Urothelium cell line (cell line): ENCODE data around the gene TXNDC16.

ENCODE experiments used
- DNase-seq: peaks from one replicate; pipeline ENCODE4 v3.0.0; 2011; ENCODE audit warnings: low spot score, mixed read lengths
- FAIRE-seq: peaks from 2 replicates; lab custom pipeline; 2011; peaks lifted over from hg19 to GRCh38; lab: Jason Lieb, UNC

The TXNDC16 gene

GRCh38 chr14:52455291-52456088, 96.8 kb downstream of the TXNDC16 start:
- FAIRE-seq (no peak), DNase-seq (no peak)

DNA sequence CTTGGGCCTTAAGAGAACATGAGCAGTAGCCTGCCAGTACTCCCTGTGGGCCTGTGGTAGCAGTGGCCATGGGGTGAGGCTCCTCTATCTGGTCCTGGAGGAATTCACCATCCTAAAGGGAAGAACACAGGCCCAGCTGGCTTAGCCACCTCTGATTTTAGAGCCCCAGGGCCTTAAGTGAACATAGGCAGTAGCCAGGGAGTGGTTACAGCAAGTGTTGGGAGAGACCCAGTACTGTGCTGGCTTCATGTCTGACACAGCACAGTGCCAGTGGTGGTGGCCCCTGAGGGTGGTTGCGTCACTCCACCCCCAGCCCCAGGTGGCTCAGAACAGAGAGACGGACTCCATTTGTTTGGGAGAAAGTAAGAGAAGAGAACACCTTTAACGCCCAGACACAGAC, 105.1 kb downstream of the TXNDC16 start:
- DNase-seq (no peak), FAIRE-seq (peak; percentile 13)

DNA sequence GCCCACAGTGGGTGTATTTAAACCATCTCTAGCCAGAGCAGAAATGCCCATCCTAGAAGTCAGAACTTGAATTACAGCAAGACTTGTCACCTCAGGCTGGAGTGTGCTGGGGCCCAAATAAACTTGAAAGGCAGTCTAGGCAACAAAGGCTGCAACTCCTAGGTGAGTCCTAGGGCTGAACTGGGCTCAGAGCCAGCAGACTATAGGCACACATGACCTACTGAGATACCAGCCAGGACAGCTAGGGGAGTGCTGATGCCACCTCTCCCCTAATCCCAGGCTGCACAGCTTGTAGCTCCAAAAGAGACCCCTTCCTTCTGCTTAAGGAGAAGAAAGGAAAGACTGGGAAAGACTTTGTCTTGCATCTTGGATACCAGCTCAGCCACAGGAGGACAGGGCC, 106.0 kb downstream of the TXNDC16 start:
- peak; percentile 62 for FAIRE-seq
- DNase-seq, result no peak

GRCh38 chr14:52443506-52443905, 108.8 kb downstream of the TXNDC16 start:
- FAIRE-seq (peak; percentile 44), DNase-seq (no peak)

- no peak for DNase-seq
- no peak for FAIRE-seq
Observed at GRCh38 chr14:52442602-52443001, 109.7 kb downstream of the TXNDC16 start.

- peak; percentile 61 for FAIRE-seq
- DNase-seq, result no peak
Observed at GRCh38 chr14:52442166-52442565, 110.1 kb downstream of the TXNDC16 start.

DNA sequence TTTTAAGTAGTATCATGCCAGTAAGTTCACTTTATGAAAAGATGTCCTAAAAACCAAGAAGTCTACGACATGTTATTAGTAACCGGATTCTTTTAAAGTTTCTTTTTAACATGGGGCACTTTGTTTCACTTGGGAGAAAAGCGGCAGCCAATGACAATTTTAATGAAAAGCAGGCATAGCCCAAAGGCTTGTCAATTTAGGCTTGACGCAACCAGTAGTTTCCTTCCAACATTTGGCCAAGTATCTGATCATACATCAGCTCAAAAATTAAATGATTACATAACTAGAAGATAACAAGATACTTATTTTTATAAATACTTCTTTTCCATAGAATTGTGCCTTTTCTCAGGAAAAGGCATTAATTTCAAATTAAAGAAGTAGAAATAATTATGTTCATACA, 112.8 kb downstream of the TXNDC16 start:
- FAIRE-seq (no peak), DNase-seq (no peak)

- DNase-seq, result no peak
- FAIRE-seq, result no peak
Observed at GRCh38 chr14:52434955-52435354, 117.3 kb downstream of the TXNDC16 start.

GRCh38 chr14:52430474-52430873, 121.8 kb downstream of the TXNDC16 start:
- FAIRE-seq (no peak), DNase-seq (no peak)

DNA sequence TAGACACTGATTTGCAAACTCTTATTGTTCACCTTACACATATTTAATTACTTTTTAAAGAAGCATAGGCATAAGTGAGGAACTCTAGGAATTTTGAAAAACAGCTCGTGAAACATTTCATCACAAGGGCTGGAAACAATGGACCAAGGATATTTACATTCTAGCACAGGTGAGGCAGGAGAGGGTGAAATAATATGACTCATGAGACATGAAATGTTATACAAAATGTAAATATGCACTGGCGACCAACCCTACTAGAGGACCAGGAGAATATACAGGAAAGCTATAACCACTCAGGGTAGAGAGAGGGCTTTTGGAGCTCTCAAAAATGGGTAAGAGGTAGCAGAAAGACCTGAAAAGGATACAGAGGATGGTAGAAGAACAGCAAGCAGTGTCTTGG, 122.9 kb downstream of the TXNDC16 start:
- DNase-seq (no peak), FAIRE-seq (no peak)

DNA sequence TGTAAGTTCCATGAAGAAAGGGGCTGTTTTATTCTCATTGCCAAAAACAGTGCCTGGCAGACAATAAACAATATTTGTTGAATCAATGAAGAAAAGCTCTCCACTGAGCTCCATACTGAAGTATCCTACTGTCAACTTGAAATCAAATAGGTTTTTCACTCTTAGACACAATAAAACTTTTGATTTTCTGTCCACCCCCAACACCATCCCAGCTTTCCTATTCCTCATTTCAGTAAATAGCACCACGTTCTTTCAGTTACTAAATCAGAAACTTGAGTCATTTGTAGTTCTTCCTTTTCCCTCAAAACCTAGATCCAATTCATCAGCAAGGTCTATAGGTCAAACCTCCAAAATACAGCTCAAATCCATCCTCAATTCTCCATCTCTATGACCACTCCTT, 124.8 kb downstream of the TXNDC16 start:
- DNase-seq (no peak), FAIRE-seq (no peak)

DNA sequence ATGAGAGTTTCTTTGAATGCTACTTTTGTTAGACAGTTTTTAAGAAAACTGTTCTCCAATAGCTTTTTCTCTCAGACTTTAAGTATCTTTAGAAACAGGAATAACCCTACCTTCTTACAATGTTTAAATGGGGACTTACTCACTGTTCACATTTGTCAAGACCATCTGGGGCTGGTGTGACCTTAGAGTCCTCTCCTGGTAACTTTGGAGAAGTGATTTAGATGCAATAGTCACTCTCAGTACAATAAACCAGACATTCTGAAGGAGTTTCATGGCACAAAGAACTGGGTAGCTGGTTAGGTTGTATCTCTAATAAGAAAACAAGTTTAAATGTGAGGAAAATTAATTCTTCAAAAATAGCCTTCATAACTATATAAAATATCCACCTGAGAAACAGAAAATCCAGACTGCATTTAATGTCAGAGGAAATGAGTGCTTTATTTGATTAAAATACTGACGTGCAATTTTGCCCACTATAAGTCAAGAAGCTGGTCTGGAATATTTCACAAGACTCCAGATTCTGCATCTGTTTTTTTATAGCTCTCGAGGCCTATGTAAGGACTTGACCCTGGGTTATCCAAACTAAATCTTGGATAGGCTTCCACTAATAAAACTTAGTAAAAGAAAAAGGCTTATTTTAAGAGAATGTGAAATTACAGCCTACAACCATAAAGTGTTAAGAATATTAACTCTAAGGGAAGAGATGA, 129.5 kb downstream of the TXNDC16 start:
- DNase-seq (no peak), FAIRE-seq (no peak)

GRCh38 chr14:52417139-52417538, 135.2 kb downstream of the TXNDC16 start:
- DNase-seq (no peak), FAIRE-seq (no peak)

- FAIRE-seq, result no peak
- DNase-seq, result no peak
Observed at GRCh38 chr14:52413729-52414408, 138.4 kb downstream of the TXNDC16 start.

DNA sequence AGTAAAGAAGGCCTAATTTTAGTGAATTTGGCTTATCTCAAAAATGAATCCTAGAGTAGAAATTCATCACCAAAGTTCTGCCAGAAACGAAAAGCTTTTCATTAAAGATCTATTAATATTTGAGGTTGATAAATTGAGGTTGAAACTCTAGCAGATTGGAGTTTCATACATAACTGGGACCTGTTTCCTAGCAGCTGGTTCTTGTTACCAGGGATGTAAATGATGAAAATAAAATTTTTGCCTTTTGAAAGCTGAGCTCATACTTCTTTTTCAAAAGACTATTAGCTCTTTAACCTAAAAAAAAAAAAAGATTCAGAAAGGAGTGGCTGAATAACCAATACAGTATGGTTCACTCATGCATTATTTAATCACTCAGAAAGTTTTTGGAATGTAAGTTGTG, 139.9 kb downstream of the TXNDC16 start:
- DNase-seq (no peak), FAIRE-seq (no peak)

DNA sequence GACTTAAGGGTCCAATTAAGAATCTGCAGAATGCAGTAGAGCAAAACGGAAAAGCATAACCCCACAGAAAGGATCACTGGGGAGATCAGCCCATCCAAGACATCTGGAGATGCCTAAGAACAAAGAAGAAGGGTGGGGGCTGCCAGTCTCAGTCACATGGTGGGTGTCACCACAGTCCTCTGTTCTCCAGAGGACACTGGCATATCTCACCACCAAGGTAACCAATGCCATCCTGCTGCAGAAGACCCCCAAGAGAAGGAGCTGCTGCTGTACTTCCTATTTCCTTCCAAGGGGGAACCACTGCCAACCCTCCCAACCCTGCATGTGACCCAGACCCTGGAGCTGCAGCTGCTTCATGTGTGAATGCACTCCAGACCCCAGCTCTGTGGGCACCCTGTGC, 147.0 kb downstream of the TXNDC16 start:
- FAIRE-seq, result no peak
- DNase-seq, result no peak

- DNase-seq (no peak), FAIRE-seq (no peak)
Observed at GRCh38 chr14:52402812-52403526, 149.3 kb downstream of the TXNDC16 start.

DNA sequence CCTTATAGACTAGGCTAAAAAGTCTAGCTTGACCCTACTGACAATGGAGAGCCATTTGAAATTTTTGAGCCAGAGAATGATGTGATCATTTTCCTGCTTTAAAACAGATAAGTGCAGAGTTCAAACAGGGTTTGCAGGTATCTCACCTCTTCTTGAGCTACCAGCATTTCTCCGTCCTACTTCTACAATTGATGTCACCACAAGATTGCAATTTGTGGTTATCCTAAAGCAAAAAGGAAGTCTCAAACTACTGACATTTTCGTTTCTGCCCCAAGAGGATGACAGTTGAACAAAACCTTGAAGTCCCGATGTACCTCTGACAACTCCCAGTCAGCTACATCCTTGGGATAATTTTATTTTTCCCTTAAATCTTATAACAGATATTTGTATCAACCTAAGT, 151.5 kb downstream of the TXNDC16 start:
- FAIRE-seq, result no peak
- no peak for DNase-seq

DNA sequence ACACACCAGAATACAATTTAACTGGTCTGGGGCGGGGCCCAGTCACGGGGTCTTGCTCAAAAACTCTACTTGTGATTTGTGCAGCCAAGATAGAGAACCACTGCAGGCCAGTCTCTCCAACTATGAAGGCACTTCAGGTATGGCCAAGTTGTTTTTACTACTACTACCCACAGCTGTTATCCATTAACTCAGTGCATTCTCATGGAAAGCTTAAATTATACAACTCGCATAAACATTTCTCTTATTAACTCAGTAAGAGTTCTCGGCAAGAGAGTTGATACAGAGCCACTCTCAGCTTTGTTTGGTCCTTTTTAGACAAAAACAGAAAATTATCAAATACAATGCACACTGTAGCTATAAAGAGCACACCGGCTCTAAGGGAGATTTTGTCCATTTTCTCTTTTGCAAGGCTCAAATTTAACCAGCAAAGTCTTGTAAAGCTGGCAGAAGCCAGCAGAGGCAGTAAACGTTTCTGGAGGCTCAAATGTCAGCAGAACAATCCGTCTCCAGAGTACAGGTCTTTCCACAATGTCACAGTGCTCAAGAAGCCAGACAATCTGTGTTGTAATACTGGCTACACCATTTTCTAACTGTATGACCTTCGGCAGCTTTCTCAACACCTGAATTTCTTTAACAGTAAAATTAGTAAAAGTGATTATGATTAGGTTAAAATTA, 152.2 kb downstream of the TXNDC16 start:
- no peak for DNase-seq
- FAIRE-seq, result no peak

GRCh38 chr14:52399104-52399503, 153.2 kb downstream of the TXNDC16 start:
- DNase-seq (no peak), FAIRE-seq (no peak)

GRCh38 chr14:52397844-52398243, 154.5 kb downstream of the TXNDC16 start:
- DNase-seq (no peak), FAIRE-seq (peak; percentile 44)
